GM12878 (cell line): ENCODE results near the gene KCNN3.

ENCODE experiments used
- CBX5 ChIP-seq: sonication (generic); IDR thresholded peaks from 2 replicates; pipeline ENCODE4 v1.6.1; 2016; ENCODE audit warnings: low read depth, moderate library complexity, mild to moderate bottlenecking, inconsistent platforms
- CEBPB ChIP-seq, 2 experiments: fragments of 150-350 bp in 1 of 2; IDR thresholded peaks; 2 replicates each; pipeline ENCODE4 v1.6.1; 2012 to 2014; ENCODE audit warnings: low read depth in 2 of 2, low read length in 2 of 2, borderline replicate concordance in 1 of 2, inconsistent platforms in 1 of 2
- CTCF ChIP-seq, 3 experiments: IDR thresholded peaks in 2 of 3; conservative IDR thresholded peaks in 1 of 3; 2 replicates each; pipeline ENCODE4 v1.5.1; 2011; ENCODE audit warnings: low read depth in 3 of 3, low read length in 3 of 3, mild to moderate bottlenecking in 3 of 3, control low read depth in 2 of 3, moderate library complexity in 2 of 3, inconsistent platforms in 1 of 3, mixed read lengths in 1 of 3; ENCODE audit not compliant: control insufficient read depth in 2 of 3, insufficient read depth in 1 of 3; ENCODE audit errors: extremely low read depth in 1 of 3
- EED ChIP-seq: sonication (generic); IDR thresholded peaks from 2 replicates; pipeline ENCODE4 v1.6.1; 2016; ENCODE audit warnings: antibody characterized with exemption, low read depth
- EGR1 ChIP-seq, 2 experiments: IDR thresholded peaks; 1 replicate in 1 of 2; 2 replicates in 1 of 2; pipeline ENCODE4 v1.6.1; 2011 to 2012; ENCODE audit warnings: low read depth in 2 of 2, low read length in 2 of 2, borderline replicate concordance in 1 of 2, mild to moderate bottlenecking in 1 of 2, moderate library complexity in 1 of 2
- EZH2 ChIP-seq: IDR thresholded peaks from 2 replicates; pipeline ENCODE4 v1.6.1; 2012; ENCODE audit warnings: low read depth, mild to moderate bottlenecking, control low read depth, inconsistent platforms, low read length, borderline replicate concordance; ENCODE audit not compliant: control insufficient read depth
- FOS ChIP-seq: IDR thresholded peaks from 3 replicates; pipeline ENCODE4 v1.6.1; 2011; ENCODE audit warnings: borderline replicate concordance; ENCODE audit not compliant: insufficient read length; ENCODE audit errors: extremely low read depth
- MEF2A ChIP-seq: IDR thresholded peaks from 2 replicates; pipeline ENCODE4 v1.6.1; 2011; ENCODE audit warnings: low read depth, mild to moderate bottlenecking, low read length, moderate library complexity; ENCODE audit not compliant: insufficient read depth
- NFYB ChIP-seq: IDR thresholded peaks from 2 replicates; pipeline ENCODE4 v1.6.1; 2011; ENCODE audit warnings: low read depth, mild to moderate bottlenecking, low read length, improper control_type of control experiment, moderate library complexity; ENCODE audit not compliant: insufficient read depth
- POLR2AphosphoS2 ChIP-seq: IDR thresholded peaks from 2 replicates; pipeline ENCODE4 v1.6.1; 2011; ENCODE audit warnings: low read depth, mild to moderate bottlenecking, low read length, improper control_type of control experiment, moderate library complexity
- RCOR1 ChIP-seq: conservative IDR thresholded peaks from 2 replicates; pipeline ENCODE4 v1.6.1; 2012; ENCODE audit warnings: low read depth, low read length, improper control_type of control experiment
- SUZ12 ChIP-seq: fragments of 200-600 bp; sonication (generic); IDR thresholded peaks from one replicate; pipeline ENCODE4 v1.6.1; 2018; ENCODE audit warnings: antibody characterized with exemption, mild to moderate bottlenecking; ENCODE audit not compliant: unreplicated experiment
- YBX1 ChIP-seq: fragments of 450-650 bp; IDR thresholded peaks from 2 replicates; pipeline ENCODE4 v1.6.1; 2016; ENCODE audit warnings: antibody characterized with exemption
- ZNF217 ChIP-seq: fragments of 450-650 bp; IDR thresholded peaks from 2 replicates; pipeline ENCODE4 v1.6.1; 2017; ENCODE audit warnings: antibody characterized with exemption, mild to moderate bottlenecking

- no peak for TF ChIP-seq CTCF (IDR thresholded peaks at IDR 0.05 in 2 of 3, conservative IDR thresholded peaks at IDR 0.05 in 1 of 3; ENCODE audit: control insufficient read depth in 2 of 3, extremely low read depth in 1 of 3, insufficient read depth in 1 of 3, low read depth in 3 of 3, low read length in 3 of 3)
- no peak for TF ChIP-seq EGR1 (IDR thresholded peaks at IDR 0.05; ENCODE audit: borderline replicate concordance in 1 of 2, low read depth in 2 of 2, low read length in 2 of 2)
- TF ChIP-seq FOS, result no peak
- TF ChIP-seq EZH2, result no peak
- TF ChIP-seq CEBPB (IDR thresholded peaks at IDR 0.05; ENCODE audit: borderline replicate concordance in 1 of 2, low read depth in 2 of 2, low read length in 2 of 2), result no peak
- TF ChIP-seq NFYB, result no peak
- TF ChIP-seq RCOR1, result no peak
- TF ChIP-seq SUZ12, result no peak
- TF ChIP-seq CBX5, result no peak
- no peak for TF ChIP-seq EED
- no peak for TF ChIP-seq MEF2A
- no peak for TF ChIP-seq ZNF217
- TF ChIP-seq YBX1, result no peak
- no peak for TF ChIP-seq POLR2AphosphoS2
These were observed 162.1 kb downstream of the KCNN3 start for GRCh38 chr1:154707901-154708463.
